Upper lobe of left lung (tissue), 4 donors: ENCODE measurements around the gene MAD1L1.

Source experiments
- CTCF ChIP-seq, 6 experiments: fragments of 450-650 bp in 4 of 6; fragments of 200-600 bp in 2 of 6; sonication (generic) in 2 of 6; IDR thresholded peaks; one replicate each; pipeline ENCODE4 v1.5.1; 2016 to 2019; ENCODE audit warnings: antibody characterized with exemption in 6 of 6
- EP300 ChIP-seq, 4 donors: sonication (generic); formaldehyde crosslinking; IDR thresholded peaks; one replicate each; pipeline ENCODE4 v1.5.1; 2017; ENCODE audit warnings: antibody characterized with exemption in 4 of 4, control low read depth in 2 of 4
- POLR2A ChIP-seq, 4 donors: fragments of 450-650 bp; IDR thresholded peaks; one replicate each; pipeline ENCODE4 v1.5.1; 2016 to 2017; ENCODE audit warnings: antibody characterized with exemption in 4 of 4, mild to moderate bottlenecking in 2 of 4

- TF ChIP-seq POLR2A (IDR thresholded peaks at IDR 0.05) (no peak), CTCF (IDR thresholded peaks at IDR 0.05) (no peak), EP300 (IDR thresholded peaks at IDR 0.05) (no peak)
These were observed 453.3 kb downstream of the MAD1L1 start for GRCh38 chr7:1779445-1779844.
